ENCODE results near the gene POLR2H.

DNA sequence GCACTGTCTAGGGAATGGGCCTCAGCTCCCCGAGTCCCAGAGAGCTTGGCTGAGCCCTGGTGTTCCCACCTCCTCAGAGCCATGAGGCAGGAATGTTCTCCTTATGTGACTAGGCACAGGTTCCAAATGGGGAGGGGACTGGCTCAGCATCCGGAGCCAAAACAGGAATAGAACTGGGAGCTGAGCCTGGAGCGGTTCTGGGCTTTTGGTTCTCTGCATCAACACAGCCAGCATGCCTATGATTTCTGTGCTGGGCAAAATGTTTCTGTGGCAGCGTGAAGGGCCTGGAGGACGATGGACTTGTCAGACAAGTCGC is 24.2 kb upstream of the POLR2H start, which contains the start of gene FAM131A:
- TF ChIP-seq, protein P1, sequence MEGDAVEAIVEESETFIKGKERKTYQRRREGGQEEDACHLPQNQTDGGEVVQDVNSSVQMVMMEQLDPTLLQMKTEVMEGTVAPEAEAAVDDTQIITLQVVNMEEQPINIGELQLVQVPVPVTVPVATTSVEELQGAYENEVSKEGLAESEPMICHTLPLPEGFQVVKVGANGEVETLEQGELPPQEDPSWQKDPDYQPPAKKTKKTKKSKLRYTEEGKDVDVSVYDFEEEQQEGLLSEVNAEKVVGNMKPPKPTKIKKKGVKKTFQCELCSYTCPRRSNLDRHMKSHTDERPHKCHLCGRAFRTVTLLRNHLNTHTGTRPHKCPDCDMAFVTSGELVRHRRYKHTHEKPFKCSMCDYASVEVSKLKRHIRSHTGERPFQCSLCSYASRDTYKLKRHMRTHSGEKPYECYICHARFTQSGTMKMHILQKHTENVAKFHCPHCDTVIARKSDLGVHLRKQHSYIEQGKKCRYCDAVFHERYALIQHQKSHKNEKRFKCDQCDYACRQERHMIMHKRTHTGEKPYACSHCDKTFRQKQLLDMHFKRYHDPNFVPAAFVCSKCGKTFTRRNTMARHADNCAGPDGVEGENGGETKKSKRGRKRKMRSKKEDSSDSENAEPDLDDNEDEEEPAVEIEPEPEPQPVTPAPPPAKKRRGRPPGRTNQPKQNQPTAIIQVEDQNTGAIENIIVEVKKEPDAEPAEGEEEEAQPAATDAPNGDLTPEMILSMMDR (IDR thresholded peaks at IDR 0.05): no peak
- no peak for TF ChIP-seq POLR2A (IDR thresholded peaks at IDR 0.05)

Measured in ovary (tissue), 3 donors.